ENCODE measurements around the gene C1orf232.

Gene C1orf232

DNA sequence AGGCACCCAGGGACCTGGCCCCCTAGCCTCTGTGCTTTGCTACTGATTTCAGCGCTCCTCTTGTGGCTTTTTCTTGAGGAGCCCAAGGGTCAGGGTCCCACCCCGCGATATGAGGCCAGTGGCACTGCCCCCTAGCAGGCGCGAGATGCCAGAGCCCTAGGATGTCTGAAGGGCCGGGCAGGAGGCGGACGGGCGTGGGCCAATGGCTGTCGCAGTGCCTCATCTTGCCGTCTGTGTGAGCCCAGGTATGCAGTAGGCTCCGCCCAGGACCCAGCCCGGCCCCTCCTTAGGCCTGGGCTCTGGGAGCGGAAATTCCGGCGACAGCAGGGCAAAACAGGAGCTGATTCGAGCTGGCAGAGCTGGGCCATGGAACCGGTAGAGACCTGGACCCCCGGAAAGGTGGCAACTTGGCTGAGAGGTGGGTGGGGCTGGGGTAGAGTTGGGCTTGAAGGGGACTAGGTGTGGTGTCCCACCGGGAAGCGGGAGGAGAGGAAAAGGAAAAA lies 8.5 kb upstream of the C1orf232 start, which contains the start of gene CNKSR1:
Gene CNKSR1, plus strand, starts transcription at position 310 of the 503 bp plus-strand sequence. Its CDS starts 57 bp downstream, at position 367.
- DNase-seq (ENCODE audit: low read depth) = no peak

DNA sequence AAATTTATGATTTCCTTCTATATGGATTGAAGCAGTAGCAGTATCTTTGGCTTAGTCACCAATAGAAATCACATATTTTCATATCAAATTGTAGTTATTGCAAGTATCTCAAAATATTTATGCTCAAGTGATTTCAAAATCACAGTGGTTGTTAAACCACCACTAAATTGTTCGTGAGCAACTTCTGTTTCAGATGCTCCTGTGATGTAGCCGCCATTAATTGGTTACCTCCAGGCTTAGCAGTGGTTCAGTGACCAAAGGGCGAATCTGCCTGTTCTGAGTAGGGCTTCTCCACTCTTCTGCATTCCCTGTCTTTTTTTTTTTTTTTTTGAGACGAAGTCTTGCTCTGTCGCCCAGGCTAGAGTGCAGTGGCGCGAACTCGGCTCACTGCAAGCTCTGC lies 6.6 kb upstream of the C1orf232 start:
- DNase-seq (ENCODE audit: low read depth) = no peak

DNA sequence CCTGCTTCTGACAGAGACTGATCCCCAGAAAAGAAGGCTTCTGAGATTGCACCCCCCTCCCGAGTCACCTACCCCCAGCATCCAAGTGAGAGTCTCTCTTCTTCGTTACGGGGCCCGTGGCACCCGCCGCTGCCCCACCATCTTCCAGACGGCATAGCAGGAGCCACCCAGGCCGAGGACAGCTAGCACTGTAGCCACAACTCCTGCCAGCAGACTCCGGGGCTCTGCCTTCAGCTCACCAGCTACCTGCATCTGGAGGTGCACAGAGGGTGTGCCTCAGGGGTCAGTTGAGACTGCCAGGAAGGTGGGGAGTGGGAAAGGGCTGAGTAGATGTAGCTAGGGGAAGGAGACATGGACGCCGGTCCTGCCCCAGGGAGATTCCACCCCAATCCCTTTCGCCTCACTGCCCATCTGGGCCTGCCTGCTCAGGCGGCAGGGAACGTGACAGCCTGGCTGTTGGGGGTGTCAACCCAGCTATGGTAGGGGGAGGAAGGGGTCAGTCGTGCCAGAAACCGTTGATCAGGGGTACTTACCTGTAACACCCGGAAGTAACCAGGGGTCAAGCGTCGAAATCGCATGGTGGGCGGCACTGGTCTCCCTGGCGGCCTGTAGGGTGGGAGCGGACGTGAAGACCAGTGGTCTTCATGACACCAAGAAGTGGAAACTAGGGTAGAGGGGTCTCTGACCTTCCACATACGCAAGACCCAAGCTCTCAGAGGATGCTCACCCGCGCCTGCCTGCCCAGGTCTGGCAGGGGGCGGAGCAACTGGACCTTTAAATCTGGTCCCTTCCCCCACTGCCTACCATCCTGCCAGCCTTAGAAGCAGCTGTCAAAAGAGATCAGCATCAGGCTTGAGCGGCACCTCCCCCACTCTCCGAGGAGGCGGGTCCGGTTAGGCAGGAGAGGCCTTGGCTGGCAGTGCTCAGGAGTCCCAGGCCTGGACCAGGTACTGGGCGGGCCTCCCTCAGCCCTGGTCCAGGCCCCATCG lies 2.6 kb upstream of the C1orf232 start, which contains the start of gene ZNF593OS:
Gene ZNF593OS, minus strand, starts transcription at position 749 of the 989 bp plus-strand sequence. Its CDS starts 171 bp downstream, at position 578.
- no peak for DNase-seq (ENCODE audit: low read depth)

DNA sequence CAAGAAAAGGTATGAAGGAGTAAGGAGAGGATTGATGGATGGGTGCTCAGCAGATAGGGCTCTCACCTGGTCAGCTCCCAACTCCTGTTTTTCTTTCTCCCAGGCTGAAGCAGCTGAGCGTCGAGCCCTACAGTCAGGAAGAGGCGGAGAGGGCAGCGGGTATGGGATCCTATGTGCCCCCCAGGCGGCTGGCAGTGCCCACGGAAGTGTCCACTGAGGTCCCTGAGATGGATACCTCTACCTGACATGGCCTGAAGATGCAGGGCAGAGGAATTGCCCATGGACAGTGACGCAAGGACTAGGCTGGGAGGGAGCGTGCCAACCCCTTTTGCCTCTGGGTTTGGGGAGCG lies 1.7 kb upstream of the C1orf232 start:
- no peak for DNase-seq (ENCODE audit: low read depth)

DNA sequence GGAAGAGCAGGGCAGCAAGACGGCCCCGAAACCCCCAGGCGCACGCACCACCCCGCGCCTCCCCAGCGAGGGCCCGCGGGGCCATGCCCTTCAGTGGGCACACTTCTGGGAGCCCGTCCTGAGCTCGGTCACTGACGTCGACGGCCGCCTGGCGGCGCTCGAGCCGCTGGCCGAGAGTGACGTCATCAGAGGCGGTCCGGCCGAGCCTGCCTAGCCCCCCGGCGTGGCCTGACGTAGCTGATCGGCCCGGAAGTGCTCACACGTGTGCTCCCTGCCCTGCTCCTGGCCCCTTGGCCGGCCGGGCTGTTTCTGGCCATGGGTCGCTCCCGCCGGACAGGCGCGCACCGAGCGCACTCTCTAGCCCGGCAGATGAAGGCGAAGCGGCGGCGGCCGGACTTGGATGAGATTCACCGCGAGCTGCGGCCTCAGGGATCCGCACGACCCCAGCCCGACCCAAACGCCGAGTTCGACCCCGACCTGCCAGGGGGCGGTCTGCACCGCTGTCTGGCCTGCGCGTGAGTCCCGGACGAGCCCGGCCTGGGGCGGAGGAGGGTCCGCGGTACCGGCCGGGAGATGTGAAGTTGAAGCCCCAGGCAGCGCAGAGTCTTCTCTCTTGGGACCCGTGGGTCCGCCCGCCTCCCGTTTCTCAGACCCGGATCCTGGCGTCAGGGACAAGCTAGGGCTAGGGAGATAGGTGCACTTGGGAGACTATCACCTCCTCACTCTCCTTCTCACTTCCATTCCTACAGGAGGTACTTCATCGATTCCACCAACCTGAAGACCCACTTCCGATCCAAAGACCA lies 1.1 kb upstream of the C1orf232 start, which contains the start of gene ZNF593:
Gene ZNF593, plus strand, starts transcription at position 240 of the 803 bp plus-strand sequence. Its CDS starts 76 bp downstream, at position 316.
- peak; percentile 81 for DNase-seq (ENCODE audit: low read depth)

DNA sequence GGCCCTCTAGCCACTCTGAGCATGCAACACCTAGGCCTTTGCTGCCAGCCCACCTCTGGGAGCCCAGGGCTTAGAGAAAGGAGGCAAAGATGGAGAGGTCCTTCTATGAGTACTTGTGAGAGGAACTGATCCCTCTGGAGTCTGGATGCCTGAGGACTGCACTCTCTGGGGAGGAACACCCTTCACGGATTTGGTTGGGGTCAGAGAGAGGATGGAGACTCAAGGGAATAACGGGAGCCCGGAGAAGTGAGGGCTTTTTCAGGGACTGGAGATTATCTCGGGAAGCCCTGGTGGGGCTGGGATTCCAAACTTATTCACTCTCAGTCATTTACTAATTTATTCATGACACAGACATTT lies 413 bp upstream of the C1orf232 start:
- no peak for DNase-seq (ENCODE audit: low read depth)

DNA sequence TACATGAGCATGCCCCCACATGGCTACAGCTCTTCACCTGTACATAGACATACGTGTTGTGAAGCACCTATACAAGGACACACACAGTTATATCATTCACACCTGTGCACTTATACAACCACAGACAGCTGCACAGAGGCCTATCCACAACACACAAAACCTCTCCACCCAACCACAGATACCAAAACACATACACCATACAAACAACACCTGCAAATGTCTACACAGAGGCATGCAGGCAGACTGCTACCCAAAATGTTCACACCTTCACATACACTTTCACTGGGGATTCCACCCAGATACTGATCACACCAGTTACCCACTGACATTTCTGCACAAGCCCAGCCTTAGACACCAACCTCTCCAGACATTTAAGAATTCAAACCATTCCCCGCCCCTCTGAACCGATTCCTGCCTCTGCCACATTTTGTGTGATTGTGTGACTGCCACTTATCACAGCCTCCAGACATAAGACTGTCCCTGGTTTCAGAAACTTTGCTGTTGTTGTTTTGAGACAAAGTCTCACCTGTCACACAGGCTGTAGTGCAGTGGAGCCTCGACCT lies 2.0 kb downstream of the C1orf232 start:
- no peak for DNase-seq (ENCODE audit: low read depth)

DNA sequence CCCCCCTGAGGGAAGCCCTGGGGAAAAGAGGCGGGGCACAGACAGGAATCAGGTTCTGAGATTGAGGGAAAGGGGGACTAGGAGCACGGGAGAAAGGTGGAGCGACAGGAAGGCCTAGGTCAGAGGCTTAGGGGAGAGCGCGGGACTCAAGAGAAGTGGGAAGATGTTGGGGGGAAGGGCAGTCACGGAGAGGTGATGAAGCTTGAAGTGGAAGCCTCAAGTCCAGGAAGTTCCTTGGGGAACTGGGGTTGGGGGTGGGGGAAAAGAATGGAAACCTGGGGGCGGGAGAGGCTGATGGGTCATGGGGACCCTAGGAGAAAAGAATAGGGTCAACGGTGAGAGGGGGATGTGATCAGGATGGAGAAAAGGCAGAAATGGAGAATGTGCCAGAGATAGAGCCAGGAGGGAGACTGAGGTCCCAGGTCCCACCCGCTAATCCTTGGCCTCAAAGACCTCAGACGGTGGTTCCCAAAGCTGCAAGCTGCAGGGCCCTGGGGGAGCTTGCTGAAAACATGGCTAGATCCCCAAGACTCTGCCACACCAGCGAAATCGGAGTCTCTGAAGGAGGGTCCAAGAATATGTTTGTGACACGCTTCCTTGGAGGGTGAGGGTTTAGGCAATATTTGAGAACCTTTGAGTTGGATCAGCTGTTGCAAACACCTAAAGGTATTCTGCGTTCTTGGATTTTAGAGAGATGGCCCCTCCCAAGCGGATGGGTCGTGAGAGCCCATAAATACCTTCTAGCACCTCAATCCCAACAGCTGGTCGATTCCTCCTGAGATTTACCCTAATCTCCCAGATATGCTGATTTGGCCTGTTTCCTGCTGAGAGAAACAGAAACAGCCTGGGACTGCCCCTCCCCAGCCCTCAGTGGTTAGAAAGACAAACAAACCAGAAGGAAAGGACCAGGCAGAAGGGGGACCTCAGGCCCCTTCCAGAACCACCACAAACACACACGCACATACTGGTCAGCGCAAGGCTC lies 3.6 kb downstream of the C1orf232 start:
- no peak for DNase-seq (ENCODE audit: low read depth)

DNA sequence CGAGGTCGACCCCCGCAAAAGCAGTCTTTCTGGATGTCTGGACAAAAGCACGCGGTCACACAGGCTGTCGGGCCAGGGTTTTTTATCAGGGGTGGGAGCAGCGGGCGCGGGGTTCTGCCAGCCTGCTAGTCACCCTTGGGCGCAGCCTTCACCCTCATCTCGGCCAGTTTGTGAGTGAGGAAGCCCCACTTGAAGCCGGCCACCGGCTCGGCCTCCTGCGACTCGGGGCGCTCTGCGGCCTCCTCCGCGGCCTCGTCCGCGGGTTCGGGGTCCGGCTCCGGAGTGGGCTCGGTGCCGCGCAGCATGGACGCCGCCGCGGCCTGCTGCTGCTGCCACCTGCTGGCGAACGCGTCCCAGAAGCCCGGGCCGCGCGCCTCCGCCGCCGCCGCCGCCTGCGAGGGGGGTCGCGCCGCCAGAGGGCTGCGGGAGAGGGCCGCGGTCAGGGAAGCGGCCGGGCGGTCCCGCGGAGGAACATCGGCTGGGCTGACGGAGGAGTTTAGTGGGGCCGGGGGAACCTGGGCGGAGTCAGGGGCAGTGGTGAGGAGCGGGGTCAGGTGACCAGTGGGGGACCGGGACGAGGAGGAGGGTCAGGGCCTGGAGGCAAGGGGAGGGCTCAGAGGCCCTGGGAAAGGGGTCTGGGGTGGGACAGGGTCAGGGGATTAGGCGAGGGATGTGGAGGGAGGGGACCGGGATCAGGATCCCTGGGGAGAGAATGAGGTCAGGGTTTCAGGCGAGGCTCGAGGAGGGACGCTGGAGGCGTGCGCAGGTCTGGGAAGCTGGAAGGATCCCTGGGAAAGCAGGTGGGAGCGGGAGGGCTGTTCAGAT lies 4.5 kb downstream of the C1orf232 start:
- no peak for DNase-seq (ENCODE audit: low read depth)

DNA sequence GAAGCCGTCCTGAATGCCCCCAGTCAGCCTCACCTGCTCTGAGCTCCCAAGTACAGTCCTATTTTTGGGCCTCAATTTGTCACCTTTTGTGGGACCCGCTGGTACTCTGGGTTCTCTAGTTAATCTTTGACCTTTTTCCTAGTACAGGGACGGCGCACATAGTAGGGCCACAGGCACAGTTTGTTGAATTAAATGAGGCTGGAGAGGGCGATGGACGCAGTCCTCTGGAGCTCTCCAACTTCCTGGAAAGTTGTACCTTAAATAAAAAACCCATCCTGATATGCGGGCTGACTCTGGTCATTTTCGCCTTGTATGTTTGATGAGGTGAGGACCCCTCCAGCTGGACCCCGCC lies 5.1 kb downstream of the C1orf232 start:
- no peak for DNase-seq (ENCODE audit: low read depth)

DNA sequence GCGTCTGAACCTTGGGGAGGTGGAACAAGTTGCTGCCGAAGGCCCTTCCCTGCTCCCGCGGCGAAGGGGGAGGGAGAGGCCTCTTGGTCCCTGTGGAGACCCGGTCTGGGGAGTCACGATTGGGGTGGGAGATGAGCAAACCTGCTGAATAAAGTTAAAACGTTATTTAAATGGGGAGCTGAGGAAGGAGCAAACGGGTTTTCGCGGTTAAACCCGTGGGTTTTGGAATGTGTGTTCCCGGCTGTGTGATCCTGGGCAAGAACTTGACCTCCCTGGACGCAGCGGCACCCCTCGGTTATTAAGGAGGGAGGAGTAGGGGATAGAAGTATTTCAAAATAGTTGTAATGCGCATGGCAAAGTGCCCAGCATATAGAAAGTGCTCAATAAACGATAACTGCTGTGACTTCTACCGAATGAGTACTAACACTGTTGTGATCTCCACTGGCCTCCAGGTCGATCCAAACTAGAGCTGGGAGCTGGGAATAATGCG lies 6.5 kb downstream of the C1orf232 start:
- no peak for DNase-seq (ENCODE audit: low read depth)

DNA sequence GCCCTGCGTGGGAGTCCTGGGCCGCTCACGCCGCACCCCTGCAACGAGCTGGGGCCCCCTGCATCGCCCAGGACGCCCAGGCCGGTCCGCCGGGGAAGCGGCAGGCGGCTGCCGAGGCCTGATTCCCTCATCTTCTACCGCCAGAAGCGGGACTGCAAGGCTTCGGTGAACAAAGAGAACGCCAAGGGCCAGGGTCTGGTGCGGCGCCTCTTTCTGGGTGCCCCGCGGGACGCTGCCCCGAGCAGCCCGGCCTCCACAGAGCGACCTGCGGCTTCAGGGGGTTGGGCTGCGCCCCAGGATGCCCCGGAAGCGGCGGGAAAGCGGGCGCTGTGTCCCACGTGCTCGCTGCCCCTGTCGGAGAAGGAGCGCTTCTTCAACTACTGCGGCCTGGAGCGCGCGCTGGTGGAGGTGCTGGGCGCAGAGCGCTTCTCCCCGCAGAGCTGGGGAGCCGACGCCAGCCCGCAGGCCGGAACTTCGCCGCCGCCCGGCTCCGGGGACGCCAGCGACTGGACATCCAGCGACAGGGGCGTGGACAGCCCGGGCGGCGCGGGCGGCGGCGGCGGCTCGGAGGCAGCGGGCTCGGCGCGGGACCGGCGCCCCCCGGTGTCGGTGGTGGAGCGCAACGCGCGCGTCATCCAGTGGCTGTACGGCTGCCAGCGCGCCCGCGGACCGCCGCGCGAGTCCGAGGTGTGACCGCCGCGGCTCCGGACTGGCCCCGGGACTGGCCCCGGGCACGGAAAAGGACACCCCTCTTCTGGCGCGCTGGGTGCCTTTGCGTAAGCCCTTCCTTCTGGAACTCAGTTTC lies 7.1 kb downstream of the C1orf232 start:
- DNase-seq (ENCODE audit: low read depth) = no peak

DNA sequence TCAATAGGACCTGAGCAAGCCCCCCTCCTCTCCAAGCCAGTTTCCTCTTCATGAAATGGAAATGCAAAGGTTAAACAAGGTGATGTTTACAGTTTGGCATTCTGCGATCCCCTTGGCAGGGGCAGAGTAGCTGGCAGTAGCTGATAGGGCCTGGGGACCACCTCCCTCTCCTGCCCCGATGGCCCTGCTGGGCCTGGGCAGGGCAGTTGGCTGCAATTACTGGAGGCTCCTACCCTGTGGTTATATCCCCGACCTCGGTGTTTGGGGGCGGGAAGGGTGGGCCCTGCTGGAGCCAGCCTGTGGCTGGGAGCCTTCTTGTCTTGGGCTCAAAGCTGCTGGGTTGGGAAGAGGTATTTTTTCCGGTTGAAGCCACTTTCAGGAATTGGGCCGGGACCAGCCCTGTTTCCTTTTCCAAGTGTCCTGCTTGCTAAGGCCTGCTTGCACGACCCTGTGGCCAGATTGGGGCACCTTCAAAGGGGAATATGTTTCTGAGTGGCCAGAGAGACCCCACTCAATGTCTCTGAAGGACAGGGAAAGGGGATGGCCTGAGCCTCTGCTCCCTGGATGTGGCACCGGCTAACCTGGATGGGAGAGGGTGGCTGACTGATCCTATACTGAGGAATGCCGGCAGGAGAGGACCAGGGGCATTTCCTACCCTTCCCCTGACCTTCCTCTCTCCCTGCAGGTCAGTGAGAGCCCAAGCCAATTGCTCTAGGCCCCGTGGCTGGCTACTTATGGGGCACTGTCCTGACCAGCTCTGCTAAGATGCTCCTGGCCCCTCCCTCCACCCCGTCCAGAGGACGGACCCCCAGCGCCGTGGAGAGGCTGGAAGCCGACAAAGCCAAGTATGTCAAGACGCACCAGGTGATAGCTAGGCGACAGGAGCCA lies 8.0 kb downstream of the C1orf232 start:
- no peak for DNase-seq (ENCODE audit: low read depth)

DNA sequence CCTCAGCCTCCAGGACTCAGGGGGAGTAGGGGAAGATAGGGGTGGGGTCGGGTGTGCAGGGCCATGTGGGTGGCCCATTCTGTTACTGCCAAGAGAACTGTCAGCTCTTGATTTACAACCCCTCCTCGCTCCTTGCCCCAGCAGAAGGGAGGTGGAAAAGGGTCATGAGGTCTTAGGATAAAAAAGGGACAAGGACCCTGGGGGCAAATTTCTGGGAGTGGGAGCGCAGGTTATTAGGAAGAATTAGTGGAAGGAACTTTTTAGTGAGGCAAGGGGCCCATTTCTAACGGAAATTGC lies 9.1 kb downstream of the C1orf232 start:
- DNase-seq (ENCODE audit: low read depth) = no peak

DNA sequence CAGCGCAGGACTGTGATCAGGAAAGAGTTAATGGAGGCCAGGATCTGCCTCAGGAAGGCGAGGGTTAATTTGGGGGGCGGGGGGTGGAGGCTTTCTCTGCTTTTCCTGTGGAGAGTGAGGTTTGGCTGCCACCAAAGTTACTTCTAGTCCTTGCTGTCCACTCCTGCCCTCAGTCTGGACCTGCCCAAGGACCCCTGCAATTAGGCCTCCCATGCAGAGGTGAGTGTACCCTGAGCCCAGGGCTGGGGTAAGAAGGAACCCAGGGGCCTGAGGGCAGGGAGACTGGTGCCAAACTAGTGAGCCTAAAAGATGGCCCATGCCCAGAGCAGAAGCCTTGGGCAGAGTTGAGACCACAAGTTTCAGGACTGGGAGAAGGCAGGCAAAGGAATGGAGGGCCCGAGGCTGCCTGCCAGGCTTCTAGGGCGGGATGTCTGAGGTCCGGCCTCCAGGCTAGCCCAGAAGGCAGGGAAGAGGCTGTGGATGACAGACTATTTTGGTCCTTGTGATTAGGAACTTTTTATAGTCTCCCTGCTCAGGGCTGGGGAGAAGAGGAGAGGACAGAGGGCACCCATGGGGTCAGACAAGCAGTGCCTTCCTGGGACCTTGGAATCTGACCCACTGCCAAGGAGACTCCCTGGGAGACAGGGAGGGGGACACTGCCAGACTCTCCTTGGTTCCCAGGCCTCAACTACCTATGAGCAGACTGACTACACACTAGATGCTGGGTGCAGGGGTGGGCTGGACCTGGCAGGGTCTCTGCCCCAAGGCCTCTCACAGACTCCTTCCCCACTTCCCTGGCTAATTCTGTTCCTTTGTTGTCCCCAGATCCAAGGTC lies 9.6 kb downstream of the C1orf232 start, which contains the start of gene FAM110D:
Gene FAM110D, plus strand, starts transcription at position 172 of the 835 bp plus-strand sequence. CDS start 2,213 bp downstream, outside the sequence.
- DNase-seq (ENCODE audit: low read depth) = no peak

DNA sequence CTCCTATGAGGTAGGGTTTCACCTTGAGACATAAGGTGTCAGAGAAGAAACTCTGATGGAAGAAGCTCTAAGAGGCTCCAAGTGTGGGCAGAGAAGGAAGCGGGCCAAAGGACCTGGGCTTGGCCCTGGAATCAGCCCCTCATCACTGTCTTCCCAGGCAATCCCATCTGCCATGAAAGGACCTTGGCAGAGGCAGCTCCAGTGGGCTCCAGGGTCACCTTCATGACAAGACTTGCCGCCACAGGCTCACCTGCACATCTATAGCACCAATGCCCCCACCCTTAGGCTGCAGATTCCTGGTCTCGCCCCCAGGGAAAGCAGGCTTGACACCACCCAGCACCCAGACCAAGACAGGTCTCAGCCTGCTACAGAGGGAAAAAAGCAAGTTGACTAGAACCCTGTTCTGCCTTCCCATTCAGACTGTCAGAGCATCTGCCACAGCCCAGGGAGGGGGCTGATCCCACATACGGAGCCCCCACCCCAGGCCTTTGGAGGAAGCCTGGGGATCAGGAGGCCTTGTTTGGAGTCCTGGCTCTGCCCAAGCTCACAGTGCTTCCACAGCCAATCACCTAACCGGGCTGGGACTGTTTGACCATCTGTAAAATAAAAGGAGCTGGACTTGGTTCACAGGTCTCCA lies 10.4 kb downstream of the C1orf232 start:
- no peak for DNase-seq (ENCODE audit: low read depth)

Data from fibroblast of the conjunctiva (primary cell).